GM21723 (cell line): ENCODE data around the gene SBNO1.
A peak's percentile ranks its signal among the peaks of the same experiment; 100 is the strongest.
"Not testable (repeated sequence)": the region's sequence is repeated elsewhere in the genome, so short reads cannot be mapped to it uniquely, and the experiment has no call there.

Experiments used
- ATAC-seq: cut with Tn5 transposase; IDR thresholded peaks from one replicate; pipeline ENCODE4 v1.9.1; 2021; ENCODE audit warnings: mild to moderate bottlenecking, moderate library complexity; ENCODE audit not compliant: unreplicated experiment

The SBNO1 gene

GRCh38 chr12:123351349-123351748, 13.3 kb downstream of the SBNO1 start:
- ATAC-seq, result no peak

GRCh38 chr12:123346946-123347345, 17.7 kb downstream of the SBNO1 start:
- ATAC-seq, result no peak

- ATAC-seq, result no peak
These were observed 20.6 kb downstream of the SBNO1 start for GRCh38 chr12:123344086-123344485.

GRCh38 chr12:123337070-123337469, 27.6 kb downstream of the SBNO1 start:
- ATAC-seq, result no peak

GRCh38 chr12:123336530-123336929, 28.1 kb downstream of the SBNO1 start:
- ATAC-seq, result no peak

GRCh38 chr12:123335490-123335889, 29.2 kb downstream of the SBNO1 start:
- no peak for ATAC-seq

GRCh38 chr12:123329799-123330198, 34.8 kb downstream of the SBNO1 start:
- no peak for ATAC-seq

GRCh38 chr12:123319826-123320225, 44.8 kb downstream of the SBNO1 start:
- no peak for ATAC-seq

GRCh38 chr12:123319273-123319672, 45.4 kb downstream of the SBNO1 start:
- no peak for ATAC-seq

- not testable (repeated sequence) for ATAC-seq
These were observed 51.6 kb downstream of the SBNO1 start for GRCh38 chr12:123313046-123313445.

- ATAC-seq, result no peak
These were observed 58.4 kb downstream of the SBNO1 start for GRCh38 chr12:123306200-123306599.

GRCh38 chr12:123305136-123305535, 59.5 kb downstream of the SBNO1 start:
- ATAC-seq, result no peak

- no peak for ATAC-seq
These were observed 71.4 kb downstream of the SBNO1 start for GRCh38 chr12:123293178-123293760.

GRCh38 chr12:123289911-123290310, 74.7 kb downstream of the SBNO1 start:
- ATAC-seq, result no peak

GRCh38 chr12:123288751-123289346, 75.8 kb downstream of the SBNO1 start:
- ATAC-seq, result no peak

- no peak for ATAC-seq
These were observed 77.8 kb downstream of the SBNO1 start for GRCh38 chr12:123286652-123287373.

- ATAC-seq, result no peak
These were observed 80.0 kb downstream of the SBNO1 start for GRCh38 chr12:123284669-123285068.

GRCh38 chr12:123283461-123283860, 81.2 kb downstream of the SBNO1 start:
- ATAC-seq, result no peak

- no peak for ATAC-seq
These were observed 82.5 kb downstream of the SBNO1 start for GRCh38 chr12:123282111-123282510.

GRCh38 chr12:123280971-123281370, 83.7 kb downstream of the SBNO1 start:
- ATAC-seq, result no peak

- peak; percentile 81 for ATAC-seq
These were observed 86.5 kb downstream of the SBNO1 start for GRCh38 chr12:123278101-123278627.

- no peak for ATAC-seq
These were observed 91.5 kb downstream of the SBNO1 start for GRCh38 chr12:123273166-123273565.
